PC-9 (cell line): Measurements from ENCODE around the gene ARRB1.

ENCODE experiments used
- CTCF ChIP-seq: fragments of 200-600 bp; sonication (generic); conservative IDR thresholded peaks from 2 replicates; pipeline ENCODE4 v1.6.1; 2017; ENCODE audit warnings: mixed run types, antibody characterized with exemption, mild to moderate bottlenecking, moderate library complexity
- EZH2 ChIP-seq: fragments of 200-600 bp; sonication (generic); IDR thresholded peaks from 2 replicates; pipeline ENCODE4 v1.8.0; 2017; ENCODE audit warnings: antibody characterized with exemption, low read depth

- TF ChIP-seq CTCF (no peak), EZH2 (no peak)
Observed at GRCh38 chr11:75333807-75334140, 17.7 kb downstream of the ARRB1 start.
